ENCODE data around the gene HIF1A.
A peak's percentile ranks its signal among the peaks of the same experiment; 100 is the strongest.
"Not testable (repeated sequence)": the region's sequence is repeated elsewhere in the genome, so short reads cannot be mapped to it uniquely, and the experiment has no call there.

The HIF1A gene

GRCh38 chr14:61708693-61709092, 13.4 kb downstream of the HIF1A start:
- Histone ChIP-seq H3K4me3 (ENCODE audit: low read depth, low read length) (peak overlapping the region; percentile 76), H3K27ac (ENCODE audit: low read depth, low read length) (peak overlapping the region; percentile 85), H3K79me2 (ENCODE audit: control insufficient read depth, insufficient read depth, low read length, unreplicated experiment) (peaks cover 92% of the 10 kb centered on the region), H3K36me3 (ENCODE audit: insufficient read depth, low read length) (peaks cover 28% of the 10 kb centered on the region), H3K4me1 (ENCODE audit: control insufficient read depth, insufficient read depth, low read length, unreplicated experiment) (peaks cover 72% of the 10 kb centered on the region)
- H3K27me3 ChIP-seq (ENCODE audit: insufficient read depth, low read length); H2AFZ ChIP-seq (ENCODE audit: low read length, unreplicated experiment): not testable (repeated sequence)

GRCh38 chr14:61710853-61711817, 15.8 kb downstream of the HIF1A start:
- Histone ChIP-seq H3K4me3 (ENCODE audit: low read depth, low read length) (peak overlapping the region; percentile 76), H3K36me3 (ENCODE audit: insufficient read depth, low read length) (peaks cover 16% of the 10 kb centered on the region), H3K27ac (ENCODE audit: low read depth, low read length) (peak overlapping the region; percentile 85), H3K4me1 (ENCODE audit: control insufficient read depth, insufficient read depth, low read length, unreplicated experiment) (peaks cover 74% of the 10 kb centered on the region), H3K27me3 (ENCODE audit: insufficient read depth, low read length) (no peaks in the 10 kb centered on the region), H3K79me2 (ENCODE audit: control insufficient read depth, insufficient read depth, low read length, unreplicated experiment) (peaks cover 92% of the 10 kb centered on the region), H2AFZ (ENCODE audit: low read length, unreplicated experiment) (no peak overlapping the region)

GRCh38 chr14:61712137-61712536, 16.8 kb downstream of the HIF1A start:
- H3K4me3 ChIP-seq (ENCODE audit: low read depth, low read length): peak overlapping the region; percentile 76
- peaks cover 13% of the 10 kb centered on the region for H3K36me3 ChIP-seq (ENCODE audit: insufficient read depth, low read length)
- no peak overlapping the region for H2AFZ ChIP-seq (ENCODE audit: low read length, unreplicated experiment)
- no peaks in the 10 kb centered on the region for H3K27me3 ChIP-seq (ENCODE audit: insufficient read depth, low read length)
- H3K79me2 ChIP-seq (ENCODE audit: control insufficient read depth, insufficient read depth, low read length, unreplicated experiment): peaks cover 92% of the 10 kb centered on the region
- peaks cover 80% of the 10 kb centered on the region for H3K4me1 ChIP-seq (ENCODE audit: control insufficient read depth, insufficient read depth, low read length, unreplicated experiment)
- peak overlapping the region; percentile 85 for H3K27ac ChIP-seq (ENCODE audit: low read depth, low read length)

- Histone ChIP-seq H3K27ac (ENCODE audit: low read depth, low read length) (peak overlapping the region; percentile 85), H3K4me1 (ENCODE audit: control insufficient read depth, insufficient read depth, low read length, unreplicated experiment) (peaks cover 95% of the 10 kb centered on the region), H3K4me3 (ENCODE audit: low read depth, low read length) (peak overlapping the region; percentile 76), H2AFZ (ENCODE audit: low read length, unreplicated experiment) (no peak overlapping the region), H3K79me2 (ENCODE audit: control insufficient read depth, insufficient read depth, low read length, unreplicated experiment) (peaks cover 100% of the 10 kb centered on the region), H3K27me3 (ENCODE audit: insufficient read depth, low read length) (no peaks in the 10 kb centered on the region), H3K36me3 (ENCODE audit: insufficient read depth, low read length) (peaks cover 23% of the 10 kb centered on the region)
Measured at GRCh38 chr14:61713724-61714437, 18.6 kb downstream of the HIF1A start.

GRCh38 chr14:61716956-61717355, 21.6 kb downstream of the HIF1A start:
- H2AFZ ChIP-seq (ENCODE audit: low read length, unreplicated experiment): no peak overlapping the region
- peak overlapping the region; percentile 55 for H3K4me3 ChIP-seq (ENCODE audit: low read depth, low read length)
- H3K27me3 ChIP-seq (ENCODE audit: insufficient read depth, low read length): no peaks in the 10 kb centered on the region
- peak overlapping the region; percentile 85 for H3K27ac ChIP-seq (ENCODE audit: low read depth, low read length)
- H3K36me3 ChIP-seq (ENCODE audit: insufficient read depth, low read length): peaks cover 41% of the 10 kb centered on the region
- H3K79me2 ChIP-seq (ENCODE audit: control insufficient read depth, insufficient read depth, low read length, unreplicated experiment): peaks cover 99% of the 10 kb centered on the region
- H3K4me1 ChIP-seq (ENCODE audit: control insufficient read depth, insufficient read depth, low read length, unreplicated experiment): peaks cover 92% of the 10 kb centered on the region

GRCh38 chr14:61718039-61718438, 22.7 kb downstream of the HIF1A start:
- H2AFZ ChIP-seq (ENCODE audit: low read length, unreplicated experiment): no peak overlapping the region
- H3K4me1 ChIP-seq (ENCODE audit: control insufficient read depth, insufficient read depth, low read length, unreplicated experiment): peaks cover 92% of the 10 kb centered on the region
- no peaks in the 10 kb centered on the region for H3K27me3 ChIP-seq (ENCODE audit: insufficient read depth, low read length)
- peak overlapping the region; percentile 63 for H3K4me3 ChIP-seq (ENCODE audit: low read depth, low read length)
- peak overlapping the region; percentile 85 for H3K27ac ChIP-seq (ENCODE audit: low read depth, low read length)
- H3K36me3 ChIP-seq (ENCODE audit: insufficient read depth, low read length): peaks cover 52% of the 10 kb centered on the region
- H3K79me2 ChIP-seq (ENCODE audit: control insufficient read depth, insufficient read depth, low read length, unreplicated experiment): peaks cover 99% of the 10 kb centered on the region

- peaks cover 98% of the 10 kb centered on the region for H3K79me2 ChIP-seq (ENCODE audit: control insufficient read depth, insufficient read depth, low read length, unreplicated experiment)
Measured at GRCh38 chr14:61719344-61720293, 24.3 kb downstream of the HIF1A start.

GRCh38 chr14:61720294-61720661, 25.0 kb downstream of the HIF1A start:
- H3K4me3 ChIP-seq (ENCODE audit: low read depth, low read length): peak overlapping the region; percentile 63
- H3K79me2 ChIP-seq (ENCODE audit: control insufficient read depth, insufficient read depth, low read length, unreplicated experiment): peaks cover 98% of the 10 kb centered on the region
- peak overlapping the region; percentile 85 for H3K27ac ChIP-seq (ENCODE audit: low read depth, low read length)
- peaks cover 92% of the 10 kb centered on the region for H3K4me1 ChIP-seq (ENCODE audit: control insufficient read depth, insufficient read depth, low read length, unreplicated experiment)
- no peak overlapping the region for H2AFZ ChIP-seq (ENCODE audit: low read length, unreplicated experiment)
- peaks cover 73% of the 10 kb centered on the region for H3K36me3 ChIP-seq (ENCODE audit: insufficient read depth, low read length)
- no peaks in the 10 kb centered on the region for H3K27me3 ChIP-seq (ENCODE audit: insufficient read depth, low read length)

More at GRCh38 chr14:61719344-61720293, 24.3 kb downstream of the HIF1A start:
- Histone ChIP-seq H3K4me1 (ENCODE audit: control insufficient read depth, insufficient read depth, low read length, unreplicated experiment) (peaks cover 90% of the 10 kb centered on the region), H3K36me3 (ENCODE audit: insufficient read depth, low read length) (peaks cover 67% of the 10 kb centered on the region), H3K27me3 (ENCODE audit: insufficient read depth, low read length) (no peaks in the 10 kb centered on the region), H3K4me3 (ENCODE audit: low read depth, low read length) (peak overlapping the region; percentile 63), H3K27ac (ENCODE audit: low read depth, low read length) (peak overlapping the region; percentile 85), H2AFZ (ENCODE audit: low read length, unreplicated experiment) (no peak overlapping the region)

GRCh38 chr14:61720741-61721140, 25.4 kb downstream of the HIF1A start:
- peaks cover 77% of the 10 kb centered on the region for H3K36me3 ChIP-seq (ENCODE audit: insufficient read depth, low read length)
- peaks cover 87% of the 10 kb centered on the region for H3K4me1 ChIP-seq (ENCODE audit: control insufficient read depth, insufficient read depth, low read length, unreplicated experiment)
- H3K79me2 ChIP-seq (ENCODE audit: control insufficient read depth, insufficient read depth, low read length, unreplicated experiment): peaks cover 98% of the 10 kb centered on the region
- no peaks in the 10 kb centered on the region for H3K27me3 ChIP-seq (ENCODE audit: insufficient read depth, low read length)
- peak overlapping the region; percentile 85 for H3K27ac ChIP-seq (ENCODE audit: low read depth, low read length)
- no peak overlapping the region for H2AFZ ChIP-seq (ENCODE audit: low read length, unreplicated experiment)
- H3K4me3 ChIP-seq (ENCODE audit: low read depth, low read length): peak overlapping the region; percentile 63; the same call in 1 of the 2 replicates

- H3K4me3 ChIP-seq (ENCODE audit: low read depth, low read length): no peak overlapping the region
- H2AFZ ChIP-seq (ENCODE audit: low read length, unreplicated experiment): no peak overlapping the region
- no peaks in the 10 kb centered on the region for H3K27me3 ChIP-seq (ENCODE audit: insufficient read depth, low read length)
- H3K79me2 ChIP-seq (ENCODE audit: control insufficient read depth, insufficient read depth, low read length, unreplicated experiment): peaks cover 96% of the 10 kb centered on the region
- peaks cover 87% of the 10 kb centered on the region for H3K36me3 ChIP-seq (ENCODE audit: insufficient read depth, low read length)
- H3K4me1 ChIP-seq (ENCODE audit: control insufficient read depth, insufficient read depth, low read length, unreplicated experiment): peaks cover 77% of the 10 kb centered on the region
- H3K27ac ChIP-seq (ENCODE audit: low read depth, low read length): peak overlapping the region; percentile 70
Measured at GRCh38 chr14:61724133-61724532, 28.8 kb downstream of the HIF1A start.

Measured in ACC112 (cell line).